Stimulated activated CD8-positive, alpha-beta memory T cell treated with anti-CD3 and anti-CD28 coated beads, Interleukin-12 subunit alpha, Interleukin-12 subunit beta, amount 100 ng/mL, for 24 hours (primary cell): ENCODE results near the gene NDFIP1.

Source experiments
- DNase-seq: peaks from one replicate; pipeline ENCODE4 v3.0.0-alpha.2; 2020; ENCODE audit errors: extremely low read depth

Gene NDFIP1

GRCh38 chr5:142189813-142190212 lies 81.2 kb downstream of the NDFIP1 start:
- DNase-seq = no peak

- DNase-seq = no peak
Measured at GRCh38 chr5:142191776-142192175, 83.2 kb downstream of the NDFIP1 start.

GRCh38 chr5:142192286-142193113 lies 83.9 kb downstream of the NDFIP1 start:
- no peak for DNase-seq

- DNase-seq = no peak
Measured at GRCh38 chr5:142193114-142193428, 84.5 kb downstream of the NDFIP1 start.

- DNase-seq = no peak
Measured at GRCh38 chr5:142197098-142197497, 88.5 kb downstream of the NDFIP1 start.

- DNase-seq = no peak
Measured at GRCh38 chr5:142197781-142198180, 89.2 kb downstream of the NDFIP1 start.

- no peak for DNase-seq
Measured at GRCh38 chr5:142199388-142199787, 90.8 kb downstream of the NDFIP1 start.

GRCh38 chr5:142200387-142200786 lies 91.8 kb downstream of the NDFIP1 start:
- DNase-seq = no peak

- DNase-seq = no peak
Measured at GRCh38 chr5:142201471-142201887, 92.9 kb downstream of the NDFIP1 start.

GRCh38 chr5:142202282-142202681 lies 93.7 kb downstream of the NDFIP1 start:
- DNase-seq = no peak
